ENCODE results near the gene NFATC1.
"Not testable (repeated sequence)": the region's sequence is repeated elsewhere in the genome, so short reads cannot be mapped to it uniquely, and the experiment has no call there.

NFATC1 gene

DNA sequence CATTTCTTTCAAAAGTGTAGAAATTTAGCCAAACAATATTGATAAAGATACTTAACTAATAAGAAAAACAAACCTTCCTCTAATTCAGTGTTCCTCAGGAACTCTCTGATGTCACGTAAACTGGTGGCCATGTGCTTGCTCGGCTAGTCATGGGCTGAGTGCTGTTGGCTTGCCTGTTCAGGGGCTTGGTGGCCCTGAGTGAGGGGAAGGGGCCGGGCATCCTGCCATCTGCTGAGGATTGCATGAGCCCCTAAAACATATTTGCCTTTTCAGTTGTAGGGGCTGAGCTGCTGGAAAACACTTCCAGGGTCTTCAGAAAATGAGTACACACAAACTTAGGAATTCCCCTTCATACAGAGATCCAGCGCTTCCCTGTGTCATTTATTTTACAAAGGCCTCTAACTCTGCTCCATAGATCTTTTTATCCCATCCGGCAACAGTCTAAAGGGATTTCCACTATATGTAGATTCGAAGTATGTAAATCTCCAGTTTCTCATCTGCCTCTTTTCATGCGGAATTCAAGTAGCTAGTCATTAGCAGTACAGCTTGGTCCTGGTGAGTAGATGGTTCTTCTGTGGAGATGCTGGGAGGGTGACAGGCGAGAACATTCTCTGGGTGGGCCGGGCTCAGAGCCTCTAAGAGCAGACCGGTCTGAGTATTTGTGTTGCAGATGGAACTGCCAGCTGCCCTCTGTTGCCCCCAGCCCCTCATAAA lies 20.1 kb upstream of the NFATC1 start:
- DNase-seq: no peak

DNA sequence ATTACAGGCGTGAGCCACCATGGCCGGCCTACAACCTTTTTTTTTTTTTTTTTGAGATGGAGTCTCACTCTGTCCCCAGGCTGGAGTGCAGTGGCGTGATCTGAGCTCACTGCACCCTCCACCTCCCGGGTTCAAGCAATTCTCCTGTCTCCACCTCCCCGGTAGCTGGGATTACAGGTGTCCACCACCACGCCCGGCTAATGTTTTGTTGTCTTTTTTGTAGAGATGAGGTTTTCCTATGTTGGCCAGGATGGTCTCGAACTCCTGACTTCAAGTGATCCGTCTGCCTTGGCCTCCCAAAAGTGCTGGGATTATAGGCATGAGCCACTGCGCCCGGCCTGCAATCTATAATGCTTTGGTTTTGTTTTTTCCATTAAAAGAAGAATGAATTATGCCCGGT lies 19.1 kb upstream of the NFATC1 start:
- not testable (repeated sequence) for DNase-seq

DNA sequence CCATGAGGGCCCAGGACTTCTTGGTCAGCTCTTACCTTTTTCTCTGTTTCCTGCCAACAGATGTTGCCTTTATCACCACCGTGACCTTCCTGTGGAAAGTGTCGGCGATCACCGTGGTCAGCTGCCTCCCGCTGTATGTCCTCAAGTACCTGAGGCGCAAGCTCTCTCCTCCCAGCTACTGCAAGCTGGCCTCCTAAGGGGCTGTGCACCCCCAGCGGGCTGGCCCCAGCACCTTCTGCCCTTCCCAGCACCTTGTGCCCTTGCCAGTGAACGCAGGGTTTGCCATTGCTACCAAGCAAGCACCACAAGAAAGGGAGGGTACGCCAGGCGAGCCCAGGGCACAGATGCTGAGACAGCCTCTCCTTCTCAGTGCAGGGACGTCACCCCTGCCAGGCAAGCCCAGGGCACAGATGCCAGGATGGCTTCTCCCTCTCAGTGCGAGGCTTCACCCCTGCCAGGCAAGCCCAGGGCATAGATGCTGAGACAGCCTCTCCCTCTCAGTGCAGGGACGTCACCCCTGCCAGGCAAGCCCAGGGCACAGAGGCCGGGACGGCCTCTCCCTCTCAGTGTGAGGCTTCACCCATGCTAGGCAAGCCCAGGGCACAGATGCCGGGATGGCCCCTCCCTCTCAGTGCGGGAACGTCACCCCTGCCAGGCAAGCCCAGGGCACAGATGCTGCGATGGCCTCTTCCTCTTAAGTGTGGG lies 18.4 kb upstream of the NFATC1 start:
- DNase-seq: no peak

- peak; percentile 90 for DNase-seq
Observed at GRCh38 chr18:79378536-79379250, 17.0 kb upstream of the NFATC1 start.

DNA sequence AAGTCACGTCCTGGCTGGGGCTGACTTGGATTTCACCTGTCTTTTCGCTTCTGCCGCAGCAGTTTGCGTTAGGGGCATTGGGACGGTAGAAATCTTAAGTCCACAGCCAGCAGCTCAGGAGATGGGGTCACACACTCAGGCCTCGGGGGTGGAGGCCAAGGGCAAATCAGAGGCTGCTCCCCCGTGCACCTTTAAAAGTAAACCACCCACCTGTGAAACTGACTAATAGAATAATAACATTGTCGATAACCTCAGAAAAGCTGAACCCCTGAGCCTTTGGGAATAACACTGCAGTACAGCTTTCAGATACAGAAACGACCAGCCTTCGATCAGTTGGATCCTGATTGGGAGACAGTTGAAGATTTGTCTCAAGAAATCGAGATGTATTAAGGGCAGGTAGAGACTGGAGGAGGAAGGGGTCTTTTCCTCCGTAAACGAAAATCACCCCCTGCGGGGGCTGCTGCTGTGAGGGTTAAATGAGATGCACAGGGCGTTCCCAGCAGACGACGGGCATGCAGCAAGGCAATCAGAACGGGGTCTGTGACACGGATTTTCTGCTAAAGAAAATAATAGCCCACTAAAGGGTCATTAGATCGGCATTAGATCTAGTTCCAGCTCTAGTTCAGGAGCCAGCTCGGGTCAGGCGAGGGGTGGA lies 16.4 kb upstream of the NFATC1 start:
- no peak for DNase-seq

GRCh38 chr18:79379931-79380815 lies 15.6 kb upstream of the NFATC1 start:
- DNase-seq: no peak

GRCh38 chr18:79380816-79381806 lies 14.6 kb upstream of the NFATC1 start:
- DNase-seq: peak; percentile 89

DNA sequence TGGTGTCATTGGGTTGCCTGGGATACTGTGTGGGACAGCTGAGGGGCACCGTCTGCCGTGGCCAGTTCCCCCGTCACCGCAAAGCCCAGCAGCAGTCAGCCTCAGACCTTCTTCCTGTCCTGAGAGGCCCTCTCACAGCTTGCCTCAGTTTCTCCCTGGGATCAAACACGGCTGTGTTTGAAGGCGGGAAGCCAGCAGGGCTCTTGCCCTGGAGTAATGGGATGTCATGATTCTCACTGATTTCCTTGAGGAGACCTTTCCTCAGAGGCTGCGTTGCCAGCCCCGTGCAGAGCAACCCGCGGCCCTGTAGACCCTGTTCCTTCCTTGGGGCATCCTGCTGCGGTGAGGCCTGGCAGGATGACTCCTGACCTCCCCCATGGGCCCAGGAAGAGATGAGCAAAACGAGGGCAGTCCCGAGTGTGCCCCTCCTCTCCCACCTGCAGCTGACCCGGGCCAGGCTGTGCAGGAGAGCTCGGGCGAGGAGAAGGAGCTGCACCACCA lies 13.9 kb upstream of the NFATC1 start:
- no peak for DNase-seq

DNA sequence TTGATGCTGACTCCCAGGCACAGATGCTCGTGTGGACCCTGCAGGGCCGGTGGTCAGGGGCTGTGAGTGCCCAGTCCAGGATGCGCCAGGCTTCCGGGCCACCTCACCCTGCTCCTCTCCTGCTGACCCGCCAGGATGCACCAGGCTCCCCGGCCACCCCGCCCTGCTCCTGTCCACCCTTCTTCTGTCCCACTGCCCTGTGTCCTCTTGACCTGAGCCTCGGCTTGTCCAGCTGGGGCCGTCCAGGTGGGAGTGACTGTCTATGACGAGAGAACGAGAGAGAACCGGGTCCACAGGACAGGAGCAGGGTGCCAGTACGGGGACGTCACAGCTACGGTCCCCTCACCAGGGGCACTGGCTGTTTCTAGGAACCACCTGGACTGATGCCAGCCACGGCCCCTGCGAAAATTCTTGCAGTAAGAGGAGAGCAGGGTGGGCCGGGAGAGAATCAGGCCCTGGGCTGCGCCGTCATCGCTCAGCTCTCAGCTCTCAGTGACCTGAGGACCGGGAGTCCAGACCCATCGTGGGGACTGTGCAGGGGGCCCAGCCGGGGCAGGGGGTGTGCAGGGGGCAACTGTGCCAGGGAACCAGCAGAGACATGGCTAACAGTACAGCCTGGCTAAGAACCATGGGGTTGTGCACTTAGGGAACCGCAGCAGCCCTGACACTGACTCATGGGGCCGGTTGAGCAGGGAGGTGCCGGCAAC lies 12.9 kb upstream of the NFATC1 start:
- DNase-seq: no peak

DNA sequence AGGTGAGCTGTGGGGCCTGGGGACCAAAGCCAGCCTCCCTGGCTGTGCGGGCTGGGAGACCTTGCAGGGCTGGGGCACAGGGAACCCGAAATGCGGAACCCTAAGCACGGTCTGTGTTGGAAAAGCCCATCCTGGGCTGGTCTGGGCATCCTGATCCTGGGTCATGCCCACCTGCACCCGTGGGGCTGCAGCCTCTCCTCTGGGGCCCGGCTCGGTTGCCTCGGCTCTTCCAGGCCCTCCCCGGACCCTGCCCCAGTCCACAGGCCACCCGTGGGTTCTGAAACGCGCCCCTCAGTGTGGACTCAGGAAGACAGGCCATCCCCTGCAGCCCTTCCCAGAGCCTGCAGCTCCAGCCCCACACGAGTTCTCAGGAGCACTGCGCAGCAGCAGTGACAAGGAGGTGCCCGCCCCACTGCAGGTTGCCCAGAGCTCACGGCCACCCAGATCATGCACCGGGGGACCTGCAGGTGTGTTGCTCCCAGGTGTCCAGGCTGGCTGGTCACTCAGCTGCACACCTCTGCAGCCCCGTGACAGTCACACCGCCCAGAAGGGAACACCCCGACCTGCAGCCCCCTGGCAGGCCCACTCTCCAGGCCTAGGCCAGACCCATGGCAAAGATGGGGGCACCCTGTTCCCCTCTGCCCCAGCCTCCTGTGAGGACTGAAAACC lies 12.2 kb upstream of the NFATC1 start:
- DNase-seq: no peak

GRCh38 chr18:79384151-79384807 lies 11.5 kb upstream of the NFATC1 start:
- no peak for DNase-seq

GRCh38 chr18:79384834-79385233 lies 10.9 kb upstream of the NFATC1 start:
- no peak for DNase-seq

DNA sequence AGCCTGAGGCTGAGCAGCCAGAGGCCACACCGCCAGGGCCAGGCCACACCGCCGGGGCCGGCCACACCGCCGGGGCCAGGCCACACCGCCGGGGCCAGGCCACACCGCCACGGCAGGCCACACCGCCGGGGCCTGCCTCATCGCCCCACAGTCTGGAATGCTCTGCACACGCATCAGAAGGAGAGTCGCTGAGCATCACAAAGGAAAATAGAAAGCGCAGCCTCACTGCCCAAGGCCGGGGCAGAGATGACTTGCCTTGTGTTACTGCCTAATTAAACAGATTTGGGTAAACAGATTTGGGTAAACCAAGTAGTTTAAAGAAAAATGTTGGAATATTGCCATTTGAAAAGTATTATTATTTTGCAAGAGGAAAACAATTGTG lies 10.4 kb upstream of the NFATC1 start:
- no peak for DNase-seq

GRCh38 chr18:79385708-79386341 lies 9.9 kb upstream of the NFATC1 start:
- DNase-seq: no peak

GRCh38 chr18:79386547-79386946 lies 9.2 kb upstream of the NFATC1 start:
- no peak for DNase-seq

- DNase-seq: no peak
Observed at GRCh38 chr18:79387214-79387613, 8.5 kb upstream of the NFATC1 start.

DNA sequence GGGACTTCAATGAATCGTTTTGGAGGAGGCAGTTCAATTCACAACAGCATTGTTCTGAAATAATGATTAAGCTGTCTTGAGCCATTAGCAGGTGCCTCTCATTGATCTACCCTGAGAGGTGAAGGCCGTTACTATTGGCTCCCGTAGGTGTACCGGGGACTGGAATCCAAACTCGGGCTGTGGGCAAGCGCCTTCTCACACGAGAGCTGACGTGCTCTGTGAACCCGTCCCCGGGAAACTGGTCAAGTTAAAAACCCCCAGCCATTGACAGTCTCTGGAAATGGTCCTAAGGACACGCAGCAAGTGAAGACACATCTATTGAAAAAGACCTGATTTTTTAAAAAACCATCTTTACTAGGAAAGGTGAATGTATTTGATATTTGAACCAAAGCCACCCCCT lies 8.1 kb upstream of the NFATC1 start:
- no peak for DNase-seq

DNA sequence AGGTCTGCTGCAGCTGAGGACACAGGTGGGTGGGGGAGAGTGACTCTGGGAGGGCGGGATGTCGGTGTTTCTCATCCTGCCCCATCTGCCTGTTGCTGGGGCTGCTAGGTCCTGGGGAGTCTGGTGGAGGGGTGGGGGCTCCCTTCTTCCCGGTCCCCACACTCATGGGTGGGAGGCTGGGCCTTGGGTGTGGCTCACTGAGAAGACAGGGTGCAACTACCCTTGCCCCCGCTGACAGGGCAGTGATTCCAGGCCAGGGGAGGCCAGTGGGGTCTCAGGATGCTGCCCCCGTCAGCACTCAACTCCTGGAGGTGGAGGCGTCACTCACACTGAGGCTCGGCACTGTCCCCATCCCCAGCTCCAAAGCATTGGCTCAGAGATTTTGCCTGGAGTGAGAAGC lies 7.7 kb upstream of the NFATC1 start:
- DNase-seq: no peak

- no peak for DNase-seq
Observed at GRCh38 chr18:79389689-79390088, 6.0 kb upstream of the NFATC1 start.

Data from stimulated activated CD8-positive, alpha-beta memory T cell treated with anti-CD3 and anti-CD28 coated beads, Interleukin-4, amount 100 ng/mL, for 48 hours (primary cell).